ENCODE measurements around the gene FANCC.

FANCC gene

DNA sequence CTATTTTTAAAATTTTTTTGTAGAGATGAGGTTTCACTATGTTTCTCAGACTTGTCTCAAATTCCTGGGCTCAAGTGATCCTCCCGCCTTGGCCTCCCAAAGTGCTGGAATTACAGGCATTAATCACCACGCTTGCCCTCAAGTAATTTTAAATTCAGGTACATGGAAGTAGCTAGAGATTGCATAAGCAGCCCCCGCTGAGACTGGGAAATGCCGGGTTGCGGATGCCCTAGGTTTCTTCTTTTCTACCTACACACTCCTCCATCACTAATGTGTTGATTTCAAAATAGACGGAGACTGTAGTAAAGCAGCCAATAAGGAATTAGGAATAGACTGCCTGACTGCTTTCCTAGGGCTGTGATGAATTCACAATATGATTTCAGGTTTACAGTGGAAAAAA, 202.4 kb downstream of the FANCC start:
- TF ChIP-seq, protein P1, sequence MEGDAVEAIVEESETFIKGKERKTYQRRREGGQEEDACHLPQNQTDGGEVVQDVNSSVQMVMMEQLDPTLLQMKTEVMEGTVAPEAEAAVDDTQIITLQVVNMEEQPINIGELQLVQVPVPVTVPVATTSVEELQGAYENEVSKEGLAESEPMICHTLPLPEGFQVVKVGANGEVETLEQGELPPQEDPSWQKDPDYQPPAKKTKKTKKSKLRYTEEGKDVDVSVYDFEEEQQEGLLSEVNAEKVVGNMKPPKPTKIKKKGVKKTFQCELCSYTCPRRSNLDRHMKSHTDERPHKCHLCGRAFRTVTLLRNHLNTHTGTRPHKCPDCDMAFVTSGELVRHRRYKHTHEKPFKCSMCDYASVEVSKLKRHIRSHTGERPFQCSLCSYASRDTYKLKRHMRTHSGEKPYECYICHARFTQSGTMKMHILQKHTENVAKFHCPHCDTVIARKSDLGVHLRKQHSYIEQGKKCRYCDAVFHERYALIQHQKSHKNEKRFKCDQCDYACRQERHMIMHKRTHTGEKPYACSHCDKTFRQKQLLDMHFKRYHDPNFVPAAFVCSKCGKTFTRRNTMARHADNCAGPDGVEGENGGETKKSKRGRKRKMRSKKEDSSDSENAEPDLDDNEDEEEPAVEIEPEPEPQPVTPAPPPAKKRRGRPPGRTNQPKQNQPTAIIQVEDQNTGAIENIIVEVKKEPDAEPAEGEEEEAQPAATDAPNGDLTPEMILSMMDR (conservative IDR thresholded peaks at IDR 0.05) = no peak
- no peak overlapping the region for H3K27ac ChIP-seq

DNA sequence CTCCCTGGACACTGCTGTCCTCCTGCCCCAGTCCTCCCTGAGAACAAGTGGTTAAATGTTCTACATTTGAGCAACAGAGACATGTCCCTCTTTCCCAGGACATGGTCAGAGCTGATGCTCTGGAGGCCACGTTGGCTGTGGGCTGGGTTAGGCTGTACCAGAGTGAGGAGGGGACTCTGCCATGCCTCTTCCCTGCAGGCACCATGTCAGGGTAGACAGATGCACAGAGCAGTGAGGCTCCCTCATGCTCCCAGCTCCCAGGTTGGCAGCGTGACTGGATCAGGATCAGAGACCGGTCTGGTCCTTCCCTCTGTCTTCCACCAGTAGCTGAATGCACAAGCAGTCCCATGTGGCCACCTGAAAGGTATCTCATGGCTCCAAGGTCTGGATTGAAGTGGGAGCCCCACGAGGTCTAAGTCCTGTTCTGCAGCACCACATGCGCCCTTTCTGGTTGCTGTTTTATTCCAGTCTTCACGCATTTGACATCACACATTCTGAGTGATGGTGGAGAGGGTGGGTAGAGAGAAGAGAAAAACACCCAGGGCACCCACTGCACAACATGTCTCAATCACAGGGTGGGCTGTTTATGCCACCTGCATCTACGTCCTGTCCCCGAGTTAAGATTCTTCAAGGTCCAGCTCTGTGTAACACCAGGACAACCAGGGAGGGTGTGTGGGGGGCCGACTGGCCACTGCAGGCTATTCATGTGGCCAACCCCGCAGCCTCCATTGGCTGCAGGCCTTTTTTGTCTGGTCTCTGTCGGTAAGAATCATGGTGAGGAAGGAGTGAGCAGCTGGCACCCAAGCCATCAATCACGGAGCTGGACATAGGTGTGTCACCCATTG, 204.9 kb downstream of the FANCC start:
- TF ChIP-seq, protein P1 (conservative IDR thresholded peaks at IDR 0.05) = no peak
- no peak overlapping the region for H3K27ac ChIP-seq

DNA sequence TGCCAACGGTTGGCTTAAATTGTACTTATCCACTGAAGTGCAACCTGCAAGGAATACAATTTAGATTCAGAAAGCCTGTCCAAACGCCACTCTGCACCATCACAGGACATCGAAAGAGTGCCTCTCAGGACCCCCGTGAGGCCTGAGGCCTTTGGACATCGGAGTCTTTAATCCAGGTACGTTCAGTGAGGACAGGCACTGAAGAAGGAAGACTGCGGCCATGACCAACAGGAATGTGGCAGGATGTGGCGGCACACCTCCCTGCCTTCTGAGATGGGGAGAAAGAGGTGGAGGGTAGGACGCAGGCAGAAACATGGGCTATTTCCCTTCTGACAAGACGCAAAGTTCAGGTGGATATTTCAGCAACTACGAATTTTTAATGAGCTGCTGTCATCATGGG, 205.8 kb downstream of the FANCC start:
- no peak overlapping the region for H3K27ac ChIP-seq
- TF ChIP-seq, protein P1 (conservative IDR thresholded peaks at IDR 0.05) = no peak

DNA sequence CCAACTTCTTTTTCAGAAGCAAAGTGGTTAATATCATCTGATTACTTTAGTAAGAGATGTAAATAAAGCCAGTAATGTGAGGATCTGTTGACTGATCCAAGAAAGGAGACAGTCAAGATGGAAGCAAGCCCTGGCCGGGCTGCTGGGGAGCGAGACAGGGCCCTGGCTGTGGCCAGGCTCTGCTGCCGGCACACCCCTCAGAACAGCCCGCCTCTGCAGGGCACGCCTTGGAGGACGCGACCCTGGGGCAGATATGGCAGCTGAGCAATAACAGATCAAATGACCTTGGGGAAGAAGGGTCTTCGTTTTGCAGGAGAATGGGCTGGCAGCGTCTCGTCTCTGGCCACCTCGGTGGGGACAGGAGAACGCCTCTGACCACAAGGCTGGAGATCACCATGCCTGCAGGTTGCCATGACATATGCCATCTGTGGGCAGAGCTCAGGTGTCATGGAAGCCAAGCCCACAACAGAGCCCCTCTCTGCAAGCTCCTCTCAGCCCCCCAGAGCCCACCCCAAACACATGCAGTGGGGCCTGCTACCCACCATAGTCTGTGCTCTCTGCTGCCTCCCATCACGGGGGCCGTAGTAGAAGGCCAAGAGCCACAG, 206.5 kb downstream of the FANCC start:
- H3K27ac ChIP-seq = no peak overlapping the region
- TF ChIP-seq, protein P1 (conservative IDR thresholded peaks at IDR 0.05) = no peak

DNA sequence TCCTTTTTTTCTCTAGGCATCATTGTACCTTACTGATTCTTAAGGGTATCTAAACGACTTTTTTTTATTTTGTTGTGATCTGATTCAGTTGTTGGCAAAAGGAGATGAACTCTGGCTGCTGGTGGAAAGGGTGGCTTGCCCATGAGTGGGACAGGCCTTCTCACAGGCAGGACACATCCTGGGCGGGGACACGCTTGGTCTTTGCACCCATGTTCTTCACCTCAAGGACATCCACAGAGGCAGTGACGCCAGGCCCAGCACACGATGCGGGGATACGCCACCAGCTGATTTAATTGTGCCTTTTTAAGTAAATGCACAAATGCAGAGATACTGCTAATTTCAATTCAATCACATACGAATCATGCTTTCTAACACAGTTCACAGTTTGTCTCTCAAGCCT, 208.1 kb downstream of the FANCC start:
- H3K27ac ChIP-seq = no peak overlapping the region
- TF ChIP-seq, protein P1 (conservative IDR thresholded peaks at IDR 0.05) = no peak

DNA sequence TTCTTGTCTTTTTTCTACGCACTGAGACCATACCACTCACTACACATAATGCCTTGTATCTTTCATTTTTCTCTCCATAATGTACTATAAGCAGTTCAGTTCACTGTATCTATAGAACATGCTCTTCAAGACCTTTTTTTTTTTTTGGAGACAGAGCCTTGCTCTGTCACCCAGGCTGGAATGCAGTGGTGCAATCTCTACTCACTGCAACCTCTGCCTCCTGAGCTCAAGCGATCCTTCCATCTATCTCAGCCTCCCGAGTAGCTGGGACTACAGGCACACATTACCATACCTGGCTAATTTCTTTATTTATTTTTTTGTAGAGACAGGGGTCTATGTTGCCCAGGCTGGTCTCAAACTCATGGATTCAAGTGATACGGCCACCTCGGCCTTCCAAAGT, 208.7 kb downstream of the FANCC start:
- H3K27ac ChIP-seq = no peak overlapping the region
- TF ChIP-seq, protein P1 (conservative IDR thresholded peaks at IDR 0.05) = no peak

DNA sequence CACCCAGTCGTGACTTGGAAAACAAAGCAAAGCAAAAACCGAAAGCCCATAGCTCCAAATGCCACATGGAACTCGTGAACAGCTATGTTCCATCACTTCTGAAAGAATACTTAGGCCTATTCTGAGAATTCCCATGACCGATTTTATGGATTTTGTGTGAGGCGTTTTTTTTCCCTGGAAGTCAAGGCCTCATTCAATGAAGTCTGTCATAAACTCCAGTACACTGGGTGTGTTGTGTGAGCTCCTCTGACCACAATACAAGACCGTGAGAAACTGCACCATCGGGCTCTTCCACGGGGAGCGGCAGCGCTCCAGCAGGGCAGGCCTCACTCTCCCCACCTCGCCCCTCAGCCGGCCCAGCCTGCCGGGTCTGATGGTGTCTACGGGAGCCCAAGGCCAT, 209.5 kb downstream of the FANCC start:
- no peak overlapping the region for H3K27ac ChIP-seq
- TF ChIP-seq, protein P1 (conservative IDR thresholded peaks at IDR 0.05) = no peak
